ENCODE data around the gene KRT2.

DNA sequence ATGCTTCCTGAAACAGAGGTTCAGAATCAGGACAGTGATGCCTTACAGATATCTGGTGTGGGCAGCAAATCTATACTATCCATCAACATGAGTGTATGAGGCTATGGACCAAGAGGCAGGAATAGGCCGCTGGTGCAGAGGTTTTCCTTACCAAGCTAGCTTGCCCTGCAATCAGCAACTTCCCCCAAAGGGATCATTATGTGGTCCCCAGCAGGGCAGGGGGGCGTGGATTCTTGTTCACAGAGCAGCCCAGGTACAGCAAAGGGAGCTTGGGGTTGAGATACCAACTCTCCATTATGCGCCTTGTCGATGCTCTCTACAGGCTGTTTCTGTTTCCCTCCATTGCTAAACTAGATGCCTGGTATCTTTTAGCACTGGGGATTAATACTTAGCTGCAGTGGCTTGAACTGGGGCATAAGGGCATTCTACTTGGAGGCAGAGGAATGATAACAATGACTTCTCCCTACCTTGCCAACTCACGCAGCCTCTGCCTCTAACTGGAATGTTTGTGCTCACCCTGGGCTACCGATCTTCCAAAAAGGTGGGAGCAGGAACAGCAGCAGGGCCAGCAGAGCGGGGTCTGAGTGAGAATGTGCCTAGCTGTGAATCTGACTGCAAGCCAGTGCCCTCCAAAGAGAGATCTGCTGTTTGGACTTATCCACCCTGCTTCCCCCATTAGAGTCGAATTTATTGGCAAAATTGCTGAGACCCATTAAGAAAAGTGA lies 38.5 kb upstream of the KRT2 start:
- TF ChIP-seq, protein P1, sequence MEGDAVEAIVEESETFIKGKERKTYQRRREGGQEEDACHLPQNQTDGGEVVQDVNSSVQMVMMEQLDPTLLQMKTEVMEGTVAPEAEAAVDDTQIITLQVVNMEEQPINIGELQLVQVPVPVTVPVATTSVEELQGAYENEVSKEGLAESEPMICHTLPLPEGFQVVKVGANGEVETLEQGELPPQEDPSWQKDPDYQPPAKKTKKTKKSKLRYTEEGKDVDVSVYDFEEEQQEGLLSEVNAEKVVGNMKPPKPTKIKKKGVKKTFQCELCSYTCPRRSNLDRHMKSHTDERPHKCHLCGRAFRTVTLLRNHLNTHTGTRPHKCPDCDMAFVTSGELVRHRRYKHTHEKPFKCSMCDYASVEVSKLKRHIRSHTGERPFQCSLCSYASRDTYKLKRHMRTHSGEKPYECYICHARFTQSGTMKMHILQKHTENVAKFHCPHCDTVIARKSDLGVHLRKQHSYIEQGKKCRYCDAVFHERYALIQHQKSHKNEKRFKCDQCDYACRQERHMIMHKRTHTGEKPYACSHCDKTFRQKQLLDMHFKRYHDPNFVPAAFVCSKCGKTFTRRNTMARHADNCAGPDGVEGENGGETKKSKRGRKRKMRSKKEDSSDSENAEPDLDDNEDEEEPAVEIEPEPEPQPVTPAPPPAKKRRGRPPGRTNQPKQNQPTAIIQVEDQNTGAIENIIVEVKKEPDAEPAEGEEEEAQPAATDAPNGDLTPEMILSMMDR (IDR thresholded peaks at IDR 0.05): no peak
- TF ChIP-seq POLR2A (IDR thresholded peaks at IDR 0.05): no peak

Measured in adrenal gland (tissue), 5 donors.